ENCODE data around the gene INF2. TPM values are rescaled to one million over a fixed set of nuclear protein-coding genes. Genes with fewer than 3 reads are reported as not detected.

The INF2 gene
- total and polyA plus RNA-seq, 9 of the 15 experiments (the other 6 are each of a cell fraction or from before 2014, with no cell fraction given) = 0.56 to 31.3 (median 7.8) TPM

GRCh38 chr14:104677512-104678332, 11.7 kb upstream of the INF2 start (continued):
- no peak for TF ChIP-seq KHSRP (IDR thresholded peaks at IDR 0.05)
- TF ChIP-seq STAG1 (CRISPR knock-in tag; IDR thresholded peaks at IDR 0.05; ENCODE audit: borderline replicate concordance) = no peak
- TF ChIP-seq ZNF408 (CRISPR knock-in tag; IDR thresholded peaks at IDR 0.05; ENCODE audit: low read depth) = no peak
- TF ChIP-seq GATAD2A (IDR thresholded peaks at IDR 0.05) = peak; percentile 80; the same call in 1 of the 2 replicates
- peak; percentile 88 for TF ChIP-seq CXXC5 (CRISPR knock-in tag; IDR thresholded peaks at IDR 0.05)
- no peak for TF ChIP-seq ARID2 (IDR thresholded peaks at IDR 0.05)
- TF ChIP-seq MTA3 (IDR thresholded peaks at IDR 0.05; ENCODE audit: borderline replicate concordance) = 0 out of 2 replicates have a peak, but pooled peaks have one; percentile 44
- no peak for TF ChIP-seq THAP7 (CRISPR knock-in tag; IDR thresholded peaks at IDR 0.05)
- TF ChIP-seq NFIC (IDR thresholded peaks at IDR 0.05) = 0 out of 2 replicates have a peak, but pooled peaks have one; percentile 7
- TF ChIP-seq BMI1 (IDR thresholded peaks at IDR 0.05; ENCODE audit: low read length) = no peak
- no peak for TF ChIP-seq ZNF23 (CRISPR knock-in tag; IDR thresholded peaks at IDR 0.05)
- TF ChIP-seq RBBP5 (IDR thresholded peaks at IDR 0.05; ENCODE audit: borderline replicate concordance, insufficient read depth, low read length, poor library complexity, severe bottlenecking) = peak; percentile 24
- TF ChIP-seq ZFPM2 (CRISPR knock-in tag; IDR thresholded peaks at IDR 0.05) = no peak
- TF ChIP-seq CREM (IDR thresholded peaks at IDR 0.05; ENCODE audit: low read depth) = peak; percentile 55
- no peak for TF ChIP-seq RERE (CRISPR knock-in tag; IDR thresholded peaks at IDR 0.05; ENCODE audit: borderline replicate concordance)
- peak; percentile 91; the same call in 1 of the 2 replicates for TF ChIP-seq NFRKB (IDR thresholded peaks at IDR 0.05; ENCODE audit: low read depth)
- TF ChIP-seq DEAF1 (CRISPR knock-in tag; IDR thresholded peaks at IDR 0.05) = no peak
- TF ChIP-seq ZBTB2 (IDR thresholded peaks at IDR 0.05) = 0 out of 2 replicates have a peak, but pooled peaks have one; percentile 46
- TF ChIP-seq FOXA3 (CRISPR knock-in tag; conservative IDR thresholded peaks at IDR 0.05 in 1 of 2, IDR thresholded peaks at IDR 0.05 in 1 of 2) = peak in 1 of 2 experiments; percentile 65; a peak in 1 of 4 replicates

Measured in K562 (cell line).